OCI-LY7 (cell line): ENCODE results near the gene ARHGAP31. TPM values are rescaled to one million over a fixed set of nuclear protein-coding genes. Genes with fewer than 3 reads are reported as not detected.

ENCODE experiments used
- BruUV-seq: library from RNA; stranded (reverse); fragments of 400-500 nt; replicated peaks from 2 replicates; lab custom pipeline; 2021; lab: Mats Ljungman, UMichigan
- CTCF ChIA-PET: fragments of 300-600 bp; sonication (Branson Sonifier 250); formaldehyde crosslinking; loops from one replicate; lab custom pipeline; 2022; ENCODE audit warnings: antibody characterized with exemption; ENCODE audit not compliant: unreplicated experiment; lab: Charles Lee
- POLR2A ChIA-PET: fragments of 300-600 bp; sonication (Branson Sonifier 250); formaldehyde crosslinking; loops from one replicate; lab custom pipeline; 2022; ENCODE audit warnings: antibody characterized with exemption; lab: Charles Lee
- DNase-seq: peaks from one replicate; pipeline ENCODE4 v3.0.0-alpha.2; 2015; ENCODE audit warnings: low spot score
- H2AFZ ChIP-seq: fragments of 200-600 bp; sonication (generic), shearing (Covaris generic); 2 replicates; pipeline ENCODE4 v1.6.1; 2014; ENCODE audit warnings: mild to moderate bottlenecking, antibody characterized with exemption, low read length, moderate library complexity
- H3K27ac ChIP-seq: fragments of 200-600 bp; sonication (generic); 2 replicates; pipeline ENCODE4 v1.5.1; 2014; ENCODE audit warnings: mixed run types, low read depth, mild to moderate bottlenecking, moderate library complexity, low read length, inconsistent platforms; ENCODE audit not compliant: poor library complexity, severe bottlenecking
- H3K36me3 ChIP-seq: fragments of 200-600 bp; sonication (generic); 2 replicates; pipeline ENCODE4 v1.6.1; 2014; ENCODE audit warnings: mild to moderate bottlenecking, antibody characterized with exemption, low read length, moderate library complexity, mixed read lengths; ENCODE audit not compliant: insufficient read depth
- H3K4me1 ChIP-seq: fragments of 200-600 bp; sonication (generic); 2 replicates; pipeline ENCODE4 v1.5.1; 2014; ENCODE audit warnings: mild to moderate bottlenecking, low read length; ENCODE audit not compliant: insufficient read depth, poor library complexity, severe bottlenecking
- H3K4me2 ChIP-seq: fragments of 200-600 bp; sonication (generic); 2 replicates; pipeline ENCODE4 v1.6.1; 2014; ENCODE audit warnings: mild to moderate bottlenecking, low read length
- H3K4me3 ChIP-seq: fragments of 200-600 bp; sonication (generic); 2 replicates; pipeline ENCODE4 v1.5.1; 2014; ENCODE audit warnings: mild to moderate bottlenecking, low read depth, low read length; ENCODE audit not compliant: poor library complexity, severe bottlenecking
- H3K79me2 ChIP-seq: fragments of 200-600 bp; sonication (generic); 2 replicates; pipeline ENCODE4 v1.6.1; 2016; ENCODE audit warnings: low read depth, mild to moderate bottlenecking, low read length, moderate library complexity, mixed read lengths; ENCODE audit not compliant: insufficient read depth
- H3K9me2 ChIP-seq: fragments of 200-600 bp; sonication (generic); 2 replicates; pipeline ENCODE4 v1.6.1; 2016; ENCODE audit warnings: mild to moderate bottlenecking, low read length, mixed read lengths; ENCODE audit not compliant: insufficient read depth
- H3K9me3 ChIP-seq: fragments of 200-600 bp; sonication (generic); 2 replicates; pipeline ENCODE4 v1.6.1; 2014; ENCODE audit warnings: mild to moderate bottlenecking, mixed run types, low read length, mixed read lengths
- H4K20me1 ChIP-seq: fragments of 200-600 bp; sonication (generic); 2 replicates; pipeline ENCODE4 v1.6.1; 2014; ENCODE audit warnings: mild to moderate bottlenecking, antibody characterized with exemption, low read length, moderate library complexity, mixed read lengths; ENCODE audit not compliant: insufficient read depth
- EZH2phosphoT487 ChIP-seq: fragments of 200-600 bp; sonication (generic); IDR thresholded peaks from 2 replicates; pipeline ENCODE4 v1.6.1; 2018; ENCODE audit warnings: low read depth, borderline replicate concordance, mild to moderate bottlenecking, mixed run types, antibody characterized with exemption, low read length, moderate library complexity, mixed read lengths
- intact Hi-C: fragments of 100-400 bp; cut with micrococcal nuclease; formaldehyde crosslinking; loops from one replicate; pipeline ENCODE4 v1.10.0; 2022; ENCODE audit not compliant: unreplicated experiment
- total RNA-seq, 2 experiments: library from RNA; depleted of rRNA in 1 of 2; stranded (reverse); fragments of >200 nt in 1 of 2; shearing (Covaris generic) in 1 of 2; gene quantifications; 2 replicates each; pipeline ENCODE4 v1.2.3, GENCODE V29; 2014 to 2022
- TF ChIP-seq, protein P1 (sequence below): fragments of 200-600 bp; sonication (generic); conservative IDR thresholded peaks from 2 replicates; pipeline ENCODE4 v1.5.1; 2014; ENCODE audit warnings: mild to moderate bottlenecking, antibody characterized with exemption, low read length, moderate library complexity, mixed read lengths

The ARHGAP31 gene
- total RNA-seq, 2 experiments from 2014 or later: 2.8 to 4.1 TPM

DNA sequence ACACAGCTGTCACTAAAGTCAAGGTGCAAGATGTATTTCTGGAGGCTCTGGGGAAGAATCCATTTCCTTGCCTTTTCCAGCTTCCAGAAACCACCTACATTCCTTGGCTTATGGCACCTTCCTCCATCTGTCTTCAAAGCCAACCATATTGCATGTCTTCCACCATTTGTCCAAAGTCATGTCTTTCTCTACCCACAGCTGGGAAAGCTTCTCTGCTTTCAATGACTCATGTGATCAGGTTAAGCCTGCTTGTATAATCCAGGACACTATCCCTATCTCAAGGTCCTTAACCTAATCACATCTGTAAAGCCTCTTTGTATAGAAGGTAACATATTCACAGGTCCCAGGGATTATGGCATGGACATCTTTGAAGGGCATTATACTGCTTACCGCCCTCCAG, 14.2 kb downstream of the ARHGAP31 start:
- no peak for DNase-seq
- no peak overlapping the region for H3K27ac ChIP-seq
- H3K4me1 ChIP-seq: no peaks in the 10 kb centered on the region
- H3K9me2 ChIP-seq: no peaks in the 10 kb centered on the region
- H3K9me3 ChIP-seq: no peaks in the 10 kb centered on the region
- H3K79me2 ChIP-seq: no peaks in the 10 kb centered on the region
- H4K20me1 ChIP-seq: no peaks in the 10 kb centered on the region
- CTCF ChIA-PET: no interaction called here
- no peak overlapping the region for H3K4me3 ChIP-seq
- intact Hi-C loops: no loop called here
- TF ChIP-seq, protein P1, sequence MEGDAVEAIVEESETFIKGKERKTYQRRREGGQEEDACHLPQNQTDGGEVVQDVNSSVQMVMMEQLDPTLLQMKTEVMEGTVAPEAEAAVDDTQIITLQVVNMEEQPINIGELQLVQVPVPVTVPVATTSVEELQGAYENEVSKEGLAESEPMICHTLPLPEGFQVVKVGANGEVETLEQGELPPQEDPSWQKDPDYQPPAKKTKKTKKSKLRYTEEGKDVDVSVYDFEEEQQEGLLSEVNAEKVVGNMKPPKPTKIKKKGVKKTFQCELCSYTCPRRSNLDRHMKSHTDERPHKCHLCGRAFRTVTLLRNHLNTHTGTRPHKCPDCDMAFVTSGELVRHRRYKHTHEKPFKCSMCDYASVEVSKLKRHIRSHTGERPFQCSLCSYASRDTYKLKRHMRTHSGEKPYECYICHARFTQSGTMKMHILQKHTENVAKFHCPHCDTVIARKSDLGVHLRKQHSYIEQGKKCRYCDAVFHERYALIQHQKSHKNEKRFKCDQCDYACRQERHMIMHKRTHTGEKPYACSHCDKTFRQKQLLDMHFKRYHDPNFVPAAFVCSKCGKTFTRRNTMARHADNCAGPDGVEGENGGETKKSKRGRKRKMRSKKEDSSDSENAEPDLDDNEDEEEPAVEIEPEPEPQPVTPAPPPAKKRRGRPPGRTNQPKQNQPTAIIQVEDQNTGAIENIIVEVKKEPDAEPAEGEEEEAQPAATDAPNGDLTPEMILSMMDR: no peak
- no peak for TF ChIP-seq EZH2phosphoT487
- POLR2A ChIA-PET: interaction anchor here (0.6 kb wide), 1 partner anchor 11 kb away, joined by 3 read pairs; no protein-coding TSS in a partner anchor
- H3K36me3 ChIP-seq: no peaks in the 10 kb centered on the region
- BruUV-seq: no TSS peak
- H2AFZ ChIP-seq: no peak overlapping the region
- H3K4me2 ChIP-seq: no peak overlapping the region

GRCh38 chr3:119309591-119309990, 15.4 kb downstream of the ARHGAP31 start:
- ChIA-PET POLR2A (interaction anchor here (0.7 kb wide), 2 partner anchors 31 to 66 kb away, joined by 3 to 4 read pairs; no protein-coding TSS in a partner anchor), CTCF (no interaction called here)
- no peaks in the 10 kb centered on the region for H3K4me1 ChIP-seq
- H2AFZ ChIP-seq: no peak overlapping the region
- no peaks in the 10 kb centered on the region for H3K36me3 ChIP-seq
- intact Hi-C loops: no loop called here
- no peak overlapping the region for H3K4me3 ChIP-seq
- H3K9me3 ChIP-seq: no peaks in the 10 kb centered on the region
- no peak for DNase-seq
- H3K4me2 ChIP-seq: no peak overlapping the region
- H4K20me1 ChIP-seq: no peaks in the 10 kb centered on the region
- no peak for TF ChIP-seq EZH2phosphoT487
- TF ChIP-seq, protein P1: no peak
- H3K9me2 ChIP-seq: no peaks in the 10 kb centered on the region
- no peaks in the 10 kb centered on the region for H3K79me2 ChIP-seq
- BruUV-seq: no TSS peak
- H3K27ac ChIP-seq: no peak overlapping the region

GRCh38 chr3:119310071-119310470, 15.9 kb downstream of the ARHGAP31 start:
- no peak overlapping the region for H3K4me3 ChIP-seq
- TF ChIP-seq, protein P1: no peak
- TF ChIP-seq EZH2phosphoT487: no peak
- H3K36me3 ChIP-seq: no peaks in the 10 kb centered on the region
- no peak overlapping the region for H3K4me2 ChIP-seq
- H3K27ac ChIP-seq: no peak overlapping the region
- no peaks in the 10 kb centered on the region for H3K4me1 ChIP-seq
- no peak for DNase-seq
- BruUV-seq: no TSS peak
- intact Hi-C loops: no loop called here
- H3K79me2 ChIP-seq: no peaks in the 10 kb centered on the region
- no peak overlapping the region for H2AFZ ChIP-seq
- no peaks in the 10 kb centered on the region for H3K9me2 ChIP-seq
- POLR2A ChIA-PET: interaction anchor here (0.7 kb wide), 2 partner anchors 30 to 66 kb away, joined by 3 to 4 read pairs; no protein-coding TSS in a partner anchor
- CTCF ChIA-PET: no interaction called here
- no peaks in the 10 kb centered on the region for H3K9me3 ChIP-seq
- no peaks in the 10 kb centered on the region for H4K20me1 ChIP-seq
